ENCODE measurements around the gene KLHL42.

Gene KLHL42

DNA sequence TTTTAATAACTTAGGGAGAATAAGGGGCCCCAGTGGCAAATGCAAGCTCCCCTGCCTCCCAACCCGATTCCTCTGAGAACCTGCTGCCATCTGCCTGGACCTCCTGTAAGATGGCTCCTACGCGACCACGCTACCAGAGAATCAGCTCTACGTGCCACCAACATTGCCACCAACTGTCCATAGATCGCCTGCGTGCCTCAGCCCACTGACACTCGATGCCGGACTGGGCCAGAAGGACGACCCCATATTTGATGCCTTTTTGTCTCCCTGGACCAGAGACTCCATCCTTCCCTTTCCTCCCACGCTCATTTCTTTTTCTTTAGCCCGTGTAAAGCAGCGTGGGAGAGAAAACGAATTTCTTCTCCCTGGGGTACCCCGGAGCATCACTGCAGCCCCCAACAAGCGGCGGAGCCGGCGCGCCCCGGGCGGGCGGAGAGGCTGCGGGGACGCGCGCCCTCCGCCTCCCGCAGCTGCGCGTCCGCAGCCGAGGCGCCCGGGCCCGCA is 565 bp upstream of the KLHL42 start:
- ATAC-seq (ENCODE audit: low read depth) (no peak), DNase-seq (ENCODE audit: low spot score) (no peak)

DNA sequence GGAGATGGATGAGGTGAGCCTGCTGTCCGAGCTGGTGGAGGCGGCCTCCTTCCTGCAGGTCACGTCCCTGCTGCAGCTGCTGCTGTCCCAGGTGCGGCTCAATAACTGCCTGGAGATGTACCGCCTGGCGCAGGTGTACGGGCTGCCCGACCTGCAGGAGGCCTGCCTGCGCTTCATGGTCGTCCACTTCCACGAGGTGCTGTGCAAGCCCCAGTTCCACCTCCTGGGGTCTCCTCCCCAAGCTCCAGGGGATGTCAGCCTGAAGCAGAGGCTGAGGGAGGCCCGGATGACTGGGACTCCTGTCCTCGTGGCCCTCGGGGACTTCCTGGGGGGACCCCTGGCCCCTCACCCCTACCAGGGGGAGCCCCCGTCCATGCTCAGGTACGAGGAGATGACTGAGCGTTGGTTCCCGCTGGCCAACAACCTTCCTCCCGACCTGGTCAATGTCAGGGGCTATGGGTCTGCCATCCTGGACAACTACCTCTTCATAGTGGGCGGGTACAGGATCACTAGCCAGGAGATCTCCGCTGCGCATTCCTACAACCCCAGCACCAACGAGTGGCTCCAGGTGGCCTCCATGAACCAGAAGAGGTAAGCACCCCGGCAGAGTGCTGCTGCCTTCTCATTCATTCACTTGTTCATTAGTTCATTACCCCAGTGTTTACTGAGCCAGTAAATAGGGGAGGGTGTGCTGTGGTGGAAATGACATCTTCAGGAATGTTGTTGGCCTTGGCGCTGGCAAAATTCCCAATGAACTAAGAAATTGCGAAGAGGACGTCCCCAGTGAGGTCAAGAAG is 777 bp downstream of the KLHL42 start:
- TF ChIP-seq, protein P1, sequence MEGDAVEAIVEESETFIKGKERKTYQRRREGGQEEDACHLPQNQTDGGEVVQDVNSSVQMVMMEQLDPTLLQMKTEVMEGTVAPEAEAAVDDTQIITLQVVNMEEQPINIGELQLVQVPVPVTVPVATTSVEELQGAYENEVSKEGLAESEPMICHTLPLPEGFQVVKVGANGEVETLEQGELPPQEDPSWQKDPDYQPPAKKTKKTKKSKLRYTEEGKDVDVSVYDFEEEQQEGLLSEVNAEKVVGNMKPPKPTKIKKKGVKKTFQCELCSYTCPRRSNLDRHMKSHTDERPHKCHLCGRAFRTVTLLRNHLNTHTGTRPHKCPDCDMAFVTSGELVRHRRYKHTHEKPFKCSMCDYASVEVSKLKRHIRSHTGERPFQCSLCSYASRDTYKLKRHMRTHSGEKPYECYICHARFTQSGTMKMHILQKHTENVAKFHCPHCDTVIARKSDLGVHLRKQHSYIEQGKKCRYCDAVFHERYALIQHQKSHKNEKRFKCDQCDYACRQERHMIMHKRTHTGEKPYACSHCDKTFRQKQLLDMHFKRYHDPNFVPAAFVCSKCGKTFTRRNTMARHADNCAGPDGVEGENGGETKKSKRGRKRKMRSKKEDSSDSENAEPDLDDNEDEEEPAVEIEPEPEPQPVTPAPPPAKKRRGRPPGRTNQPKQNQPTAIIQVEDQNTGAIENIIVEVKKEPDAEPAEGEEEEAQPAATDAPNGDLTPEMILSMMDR (IDR thresholded peaks at IDR 0.05; ENCODE audit: poor library complexity, severe bottlenecking), result no peak
- H3K4me3 ChIP-seq (ENCODE audit: severe bottlenecking), result peak overlapping the region; percentile 63
- H3K4me1 ChIP-seq (ENCODE audit: insufficient read depth, poor library complexity, severe bottlenecking), result peaks cover 5% of the 10 kb centered on the region
- DNase-seq (ENCODE audit: low spot score) (peak; percentile 32), ATAC-seq (ENCODE audit: low read depth) (peak; percentile 58)
- no peaks in the 10 kb centered on the region for H3K27me3 ChIP-seq (ENCODE audit: insufficient read depth, poor library complexity, severe bottlenecking)
- peaks cover 3% of the 10 kb centered on the region; the same call in 1 of the 2 replicates for H3K36me3 ChIP-seq (ENCODE audit: low read depth)
- no peaks in the 10 kb centered on the region for H3K9me3 ChIP-seq (ENCODE audit: severe bottlenecking)
- H3K27ac ChIP-seq (ENCODE audit: poor library complexity, severe bottlenecking), result peak overlapping the region; percentile 70

More for the DNA sequence above, 565 bp upstream of the KLHL42 start:
- no peaks in the 10 kb centered on the region for H3K9me3 ChIP-seq (ENCODE audit: severe bottlenecking)
- H3K4me3 ChIP-seq (ENCODE audit: severe bottlenecking), result peak overlapping the region; percentile 63
- H3K27me3 ChIP-seq (ENCODE audit: insufficient read depth, poor library complexity, severe bottlenecking), result no peaks in the 10 kb centered on the region
- H3K27ac ChIP-seq (ENCODE audit: poor library complexity, severe bottlenecking), result peak overlapping the region; percentile 70
- H3K36me3 ChIP-seq (ENCODE audit: low read depth), result peaks cover 3% of the 10 kb centered on the region; the same call in 1 of the 2 replicates
- H3K4me1 ChIP-seq (ENCODE audit: insufficient read depth, poor library complexity, severe bottlenecking), result no peaks in the 10 kb centered on the region
- TF ChIP-seq, protein P1 (IDR thresholded peaks at IDR 0.05; ENCODE audit: poor library complexity, severe bottlenecking), result no peak

DNA sequence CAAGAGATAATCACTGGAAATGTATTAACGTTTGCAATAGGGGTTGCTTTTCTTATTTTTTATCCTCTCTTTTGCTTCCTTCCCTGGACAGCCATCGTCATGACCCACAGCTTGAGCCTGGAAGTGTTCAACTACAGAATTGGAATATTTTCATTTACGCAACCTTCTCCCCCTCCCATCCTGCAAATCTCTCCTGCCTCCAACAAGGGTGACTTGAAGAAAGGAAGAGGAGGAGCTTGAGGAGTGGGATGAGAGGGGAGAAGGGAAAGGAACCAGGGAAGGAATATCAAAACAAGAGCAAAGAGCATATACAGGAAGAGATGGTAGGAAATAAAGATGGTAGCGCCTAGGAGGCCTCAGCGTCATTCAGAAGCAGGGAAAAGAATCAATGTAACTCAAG is 1.6 kb downstream of the KLHL42 start:
- Histone ChIP-seq H3K27ac (ENCODE audit: poor library complexity, severe bottlenecking) (peak overlapping the region; percentile 70), H3K4me3 (ENCODE audit: severe bottlenecking) (peak overlapping the region; percentile 63), H3K36me3 (ENCODE audit: low read depth) (peaks cover 3% of the 10 kb centered on the region; the same call in 1 of the 2 replicates), H3K9me3 (ENCODE audit: severe bottlenecking) (no peaks in the 10 kb centered on the region), H3K4me1 (ENCODE audit: insufficient read depth, poor library complexity, severe bottlenecking) (peaks cover 12% of the 10 kb centered on the region), H3K27me3 (ENCODE audit: insufficient read depth, poor library complexity, severe bottlenecking) (no peaks in the 10 kb centered on the region)
- DNase-seq (ENCODE audit: low spot score) (no peak), ATAC-seq (ENCODE audit: low read depth) (no peak)
- TF ChIP-seq, protein P1 (IDR thresholded peaks at IDR 0.05; ENCODE audit: poor library complexity, severe bottlenecking), result no peak

DNA sequence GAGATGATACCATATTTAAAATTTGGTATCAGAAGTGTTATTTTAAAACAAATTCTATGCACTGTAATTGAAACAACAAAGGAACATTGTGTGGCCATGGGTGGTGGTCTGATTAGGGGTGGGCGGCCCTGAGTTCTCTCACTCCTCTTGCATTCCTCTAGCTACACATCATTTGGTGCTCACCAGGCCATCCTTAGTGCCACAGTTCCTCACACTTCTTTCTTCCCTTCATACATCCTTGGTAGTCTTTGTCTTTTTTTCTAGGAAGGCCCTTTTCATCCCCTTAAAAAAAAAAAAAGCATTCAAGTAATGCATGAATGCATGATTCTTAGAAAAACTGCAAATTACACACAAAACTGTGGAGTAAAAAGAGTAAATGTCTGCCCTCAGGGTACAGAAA is 2.4 kb downstream of the KLHL42 start:
- DNase-seq (ENCODE audit: low spot score), result no peak
- H3K9me3 ChIP-seq (ENCODE audit: severe bottlenecking), result no peaks in the 10 kb centered on the region
- H3K36me3 ChIP-seq (ENCODE audit: low read depth), result peaks cover 3% of the 10 kb centered on the region; the same call in 1 of the 2 replicates
- TF ChIP-seq, protein P1 (IDR thresholded peaks at IDR 0.05; ENCODE audit: poor library complexity, severe bottlenecking), result no peak
- peak overlapping the region; percentile 70 for H3K27ac ChIP-seq (ENCODE audit: poor library complexity, severe bottlenecking)
- H3K4me3 ChIP-seq (ENCODE audit: severe bottlenecking), result no peak overlapping the region
- ATAC-seq (ENCODE audit: low read depth), result no peak
- H3K4me1 ChIP-seq (ENCODE audit: insufficient read depth, poor library complexity, severe bottlenecking), result peaks cover 12% of the 10 kb centered on the region
- no peaks in the 10 kb centered on the region for H3K27me3 ChIP-seq (ENCODE audit: insufficient read depth, poor library complexity, severe bottlenecking)

Data from RWPE2 (cell line).